Cardiac muscle cell (in vitro differentiated cells and primary cell): Measurements from ENCODE around the gene GPRC5A. TPM values are rescaled to one million over a fixed set of nuclear protein-coding genes. Genes with fewer than 3 reads are reported as not detected.

ENCODE experiments used
- DNase-seq, 2 donors: peaks; one replicate each; pipeline versions ENCODE4 v3.0.0 to v3.0.0-alpha.2; 2010 to 2017; ENCODE audit warnings: low read depth in 1 of 2, low spot score in 1 of 2
- H3K27ac ChIP-seq: fragments of 200-600 bp; sonication (generic); 2 replicates; pipeline ENCODE4 v1.5.1; 2016
- H3K27me3 ChIP-seq: fragments of 200-600 bp; sonication (generic); 2 replicates; pipeline ENCODE4 v1.6.0; 2016; ENCODE audit warnings: control low read depth
- H3K36me3 ChIP-seq: fragments of 200-600 bp; sonication (generic); 2 replicates; pipeline ENCODE4 v1.5.1; 2016; ENCODE audit warnings: control low read depth
- H3K4me1 ChIP-seq: fragments of 200-600 bp; sonication (generic); 2 replicates; pipeline ENCODE4 v1.8.1; 2017; ENCODE audit warnings: low read depth, mild to moderate bottlenecking, mixed run types
- H3K4me3 ChIP-seq: fragments of 200-600 bp; sonication (generic); 2 replicates; pipeline ENCODE4 v1.5.1; 2016; ENCODE audit warnings: mild to moderate bottlenecking
- H3K9me3 ChIP-seq: fragments of 200-600 bp; sonication (generic); 2 replicates; pipeline ENCODE4 v1.5.1; 2017; ENCODE audit warnings: low read depth, mild to moderate bottlenecking, control low read depth
- CTCF ChIP-seq: IDR thresholded peaks from 2 replicates; pipeline ENCODE4 v1.5.1; 2012; ENCODE audit warnings: low read depth, mild to moderate bottlenecking, low read length
- polyA plus RNA-seq: library from polyadenylated mRNA; unstranded; fragments of >200 nt; fragmentation: Nextera tagmentation; extraction: Ambion mirVana; gene quantifications from 2 replicates; pipeline ENCODE4 v1.2.1, GENCODE V29; 2016
- total RNA-seq: library from RNA; depleted of rRNA; stranded (reverse); fragments of >200 nt; gene quantifications from 2 replicates; pipeline ENCODE4 v1.2.3, GENCODE V29; 2016

GPRC5A gene
- total and polyA plus RNA-seq, 2 experiments from 2014 or later, result 0.23 to 1.5 TPM

- Histone ChIP-seq H3K36me3 (no peaks in the 10 kb centered on the region), H3K4me3 (no peak overlapping the region), H3K27me3 (peaks cover 21% of the 10 kb centered on the region), H3K4me1 (no peaks in the 10 kb centered on the region), H3K9me3 (no peaks in the 10 kb centered on the region), H3K27ac (no peak overlapping the region)
- no peak for DNase-seq
- TF ChIP-seq CTCF, result no peak
These were observed 5.9 kb downstream of the GPRC5A start for GRCh38 chr12:12897302-12897701.

GRCh38 chr12:12898136-12898717 is 6.9 kb downstream of the GPRC5A start:
- no peak overlapping the region for H3K4me3 ChIP-seq
- H3K9me3 ChIP-seq, result no peaks in the 10 kb centered on the region
- no peak for TF ChIP-seq CTCF
- H3K36me3 ChIP-seq, result no peaks in the 10 kb centered on the region
- H3K4me1 ChIP-seq, result no peaks in the 10 kb centered on the region
- H3K27me3 ChIP-seq, result peaks cover 12% of the 10 kb centered on the region
- no peak for DNase-seq
- H3K27ac ChIP-seq, result no peak overlapping the region

- no peaks in the 10 kb centered on the region for H3K36me3 ChIP-seq
- H3K27me3 ChIP-seq, result peaks cover 4% of the 10 kb centered on the region
- no peaks in the 10 kb centered on the region for H3K9me3 ChIP-seq
- TF ChIP-seq CTCF, result no peak
- H3K27ac ChIP-seq, result no peak overlapping the region
- no peak overlapping the region for H3K4me3 ChIP-seq
- no peak for DNase-seq
- H3K4me1 ChIP-seq, result no peaks in the 10 kb centered on the region
These were observed 7.6 kb downstream of the GPRC5A start for GRCh38 chr12:12898911-12899511.

- Histone ChIP-seq H3K27ac (no peak overlapping the region), H3K9me3 (no peaks in the 10 kb centered on the region), H3K4me3 (no peak overlapping the region)
These were observed 8.4 kb downstream of the GPRC5A start for GRCh38 chr12:12899530-12900380.

GRCh38 chr12:12900786-12901157 is 9.4 kb downstream of the GPRC5A start:
- no peak overlapping the region for H3K4me3 ChIP-seq
- H3K9me3 ChIP-seq, result no peaks in the 10 kb centered on the region
- no peaks in the 10 kb centered on the region for H3K36me3 ChIP-seq
- peaks cover 4% of the 10 kb centered on the region for H3K27me3 ChIP-seq
- no peak for TF ChIP-seq CTCF
- H3K27ac ChIP-seq, result no peak overlapping the region
- H3K4me1 ChIP-seq, result no peaks in the 10 kb centered on the region
- no peak for DNase-seq

More at GRCh38 chr12:12899530-12900380, 8.4 kb downstream of the GPRC5A start:
- TF ChIP-seq CTCF, result no peak
- peak in 1 of 2 donors; percentile 95 for DNase-seq
- H3K27me3 ChIP-seq, result peaks cover 4% of the 10 kb centered on the region
- H3K4me1 ChIP-seq, result no peaks in the 10 kb centered on the region
- H3K36me3 ChIP-seq, result no peaks in the 10 kb centered on the region
